ENCODE results near the gene GARS1. TPM values are rescaled to one million over a fixed set of nuclear protein-coding genes. Genes with fewer than 3 reads are reported as not detected.

Gene GARS1
- total RNA-seq, 2 experiments from 2014 or later, result 178 to 375 TPM

- Histone ChIP-seq H3K4me1 (ENCODE audit: insufficient read depth, low read length, poor library complexity, severe bottlenecking) (no peaks in the 10 kb centered on the region), H3K79me2 (ENCODE audit: insufficient read depth, low read depth, low read length) (no peaks in the 10 kb centered on the region), H3K27ac (ENCODE audit: low read depth, low read length, poor library complexity, severe bottlenecking) (no peak overlapping the region), H4K20me1 (ENCODE audit: insufficient read depth, low read length) (no peaks in the 10 kb centered on the region; the same call in 1 of the 2 replicates), H3K4me3 (ENCODE audit: low read depth, low read length, poor library complexity, severe bottlenecking) (no peak overlapping the region), H3K4me2 (ENCODE audit: low read length) (no peak overlapping the region), H3K9me2 (ENCODE audit: insufficient read depth, low read length) (no peaks in the 10 kb centered on the region), H2AFZ (ENCODE audit: low read length) (no peak overlapping the region), H3K36me3 (ENCODE audit: insufficient read depth, low read length) (peaks cover 36% of the 10 kb centered on the region), H3K9me3 (ENCODE audit: low read length) (no peaks in the 10 kb centered on the region)
- no TSS peak for BruUV-seq (replicated peaks)
- intact Hi-C loops (cut with micrococcal nuclease; ENCODE audit: unreplicated experiment), result no loop called here
- TF ChIP-seq, protein P1, sequence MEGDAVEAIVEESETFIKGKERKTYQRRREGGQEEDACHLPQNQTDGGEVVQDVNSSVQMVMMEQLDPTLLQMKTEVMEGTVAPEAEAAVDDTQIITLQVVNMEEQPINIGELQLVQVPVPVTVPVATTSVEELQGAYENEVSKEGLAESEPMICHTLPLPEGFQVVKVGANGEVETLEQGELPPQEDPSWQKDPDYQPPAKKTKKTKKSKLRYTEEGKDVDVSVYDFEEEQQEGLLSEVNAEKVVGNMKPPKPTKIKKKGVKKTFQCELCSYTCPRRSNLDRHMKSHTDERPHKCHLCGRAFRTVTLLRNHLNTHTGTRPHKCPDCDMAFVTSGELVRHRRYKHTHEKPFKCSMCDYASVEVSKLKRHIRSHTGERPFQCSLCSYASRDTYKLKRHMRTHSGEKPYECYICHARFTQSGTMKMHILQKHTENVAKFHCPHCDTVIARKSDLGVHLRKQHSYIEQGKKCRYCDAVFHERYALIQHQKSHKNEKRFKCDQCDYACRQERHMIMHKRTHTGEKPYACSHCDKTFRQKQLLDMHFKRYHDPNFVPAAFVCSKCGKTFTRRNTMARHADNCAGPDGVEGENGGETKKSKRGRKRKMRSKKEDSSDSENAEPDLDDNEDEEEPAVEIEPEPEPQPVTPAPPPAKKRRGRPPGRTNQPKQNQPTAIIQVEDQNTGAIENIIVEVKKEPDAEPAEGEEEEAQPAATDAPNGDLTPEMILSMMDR (conservative IDR thresholded peaks at IDR 0.05; ENCODE audit: low read length), result no peak
- no peak for TF ChIP-seq EZH2phosphoT487 (IDR thresholded peaks at IDR 0.05; ENCODE audit: borderline replicate concordance, low read depth, low read length)
- ChIA-PET POLR2A (no interaction called here), CTCF (ENCODE audit: unreplicated experiment) (no interaction called here)
- DNase-seq (ENCODE audit: low spot score), result no peak
Observed at GRCh38 chr7:30642789-30643188, 48.1 kb downstream of the GARS1 start.

- no peak overlapping the region for H2AFZ ChIP-seq (ENCODE audit: low read length)
- no peak overlapping the region for H3K4me2 ChIP-seq (ENCODE audit: low read length)
- H3K27ac ChIP-seq (ENCODE audit: low read depth, low read length, poor library complexity, severe bottlenecking), result no peak overlapping the region
- H3K79me2 ChIP-seq (ENCODE audit: insufficient read depth, low read depth, low read length), result no peaks in the 10 kb centered on the region
- ChIA-PET CTCF (ENCODE audit: unreplicated experiment) (interaction anchor here (0.6 kb wide), 2 partner anchors 10 to 69 kb away, joined by 3 to 4 read pairs; no protein-coding TSS in a partner anchor), POLR2A (interaction anchor here (0.6 to 0.9 kb wide), 2 partner anchors 406 to 531 kb away, joined by 3 read pairs; no protein-coding TSS in a partner anchor)
- H3K4me1 ChIP-seq (ENCODE audit: insufficient read depth, low read length, poor library complexity, severe bottlenecking), result no peaks in the 10 kb centered on the region
- no peaks in the 10 kb centered on the region for H3K9me3 ChIP-seq (ENCODE audit: low read length)
- H3K9me2 ChIP-seq (ENCODE audit: insufficient read depth, low read length), result no peaks in the 10 kb centered on the region
- H4K20me1 ChIP-seq (ENCODE audit: insufficient read depth, low read length), result no peaks in the 10 kb centered on the region; the same call in 1 of the 2 replicates
- no TSS peak for BruUV-seq (replicated peaks)
- H3K4me3 ChIP-seq (ENCODE audit: low read depth, low read length, poor library complexity, severe bottlenecking), result no peak overlapping the region
- TF ChIP-seq, protein P1 (conservative IDR thresholded peaks at IDR 0.05; ENCODE audit: low read length), result no peak
- no peak for TF ChIP-seq EZH2phosphoT487 (IDR thresholded peaks at IDR 0.05; ENCODE audit: borderline replicate concordance, low read depth, low read length)
- peaks cover 36% of the 10 kb centered on the region for H3K36me3 ChIP-seq (ENCODE audit: insufficient read depth, low read length)
- DNase-seq (ENCODE audit: low spot score), result no peak
- intact Hi-C loops (cut with micrococcal nuclease; ENCODE audit: unreplicated experiment), result no loop called here
Observed at GRCh38 chr7:30644286-30644955, 49.7 kb downstream of the GARS1 start.

- no peak for DNase-seq (ENCODE audit: low spot score)
- intact Hi-C loops (cut with micrococcal nuclease; ENCODE audit: unreplicated experiment), result no loop called here
- H3K36me3 ChIP-seq (ENCODE audit: insufficient read depth, low read length), result peaks cover 36% of the 10 kb centered on the region
- H3K4me3 ChIP-seq (ENCODE audit: low read depth, low read length, poor library complexity, severe bottlenecking), result no peak overlapping the region
- no peaks in the 10 kb centered on the region; the same call in 1 of the 2 replicates for H4K20me1 ChIP-seq (ENCODE audit: insufficient read depth, low read length)
- no peaks in the 10 kb centered on the region for H3K79me2 ChIP-seq (ENCODE audit: insufficient read depth, low read depth, low read length)
- TF ChIP-seq, protein P1 (conservative IDR thresholded peaks at IDR 0.05; ENCODE audit: low read length), result no peak
- no peak for TF ChIP-seq EZH2phosphoT487 (IDR thresholded peaks at IDR 0.05; ENCODE audit: borderline replicate concordance, low read depth, low read length)
- POLR2A ChIA-PET, result no interaction called here
- H3K4me2 ChIP-seq (ENCODE audit: low read length), result no peak overlapping the region
- H3K9me3 ChIP-seq (ENCODE audit: low read length), result no peaks in the 10 kb centered on the region
- no peaks in the 10 kb centered on the region for H3K9me2 ChIP-seq (ENCODE audit: insufficient read depth, low read length)
- H3K27ac ChIP-seq (ENCODE audit: low read depth, low read length, poor library complexity, severe bottlenecking), result no peak overlapping the region
- CTCF ChIA-PET (ENCODE audit: unreplicated experiment), result no interaction called here
- no TSS peak for BruUV-seq (replicated peaks)
- H3K4me1 ChIP-seq (ENCODE audit: insufficient read depth, low read length, poor library complexity, severe bottlenecking), result no peaks in the 10 kb centered on the region
- H2AFZ ChIP-seq (ENCODE audit: low read length), result no peak overlapping the region
Observed at GRCh38 chr7:30645661-30646060, 51.0 kb downstream of the GARS1 start.
